GM12892 (cell line): ENCODE data around the gene FAM120AOS.

Experiments used
- POLR2A ChIP-seq: IDR thresholded peaks from 2 replicates; pipeline ENCODE4 v1.6.1; 2011; ENCODE audit warnings: low read depth, low read length, control low read depth
- POLR2AphosphoS5 ChIP-seq: IDR thresholded peaks from 2 replicates; pipeline ENCODE4 v1.6.1; 2011; ENCODE audit warnings: low read depth, low read length, control low read depth
- TAF1 ChIP-seq: IDR thresholded peaks from 2 replicates; pipeline ENCODE4 v1.6.1; 2011; ENCODE audit warnings: low read depth, mild to moderate bottlenecking, control low read depth, low read length, borderline replicate concordance

GRCh38 chr9:93447655-93448054 lies 5.7 kb downstream of the FAM120AOS start:
- TF ChIP-seq POLR2A, result no peak
- no peak for TF ChIP-seq POLR2AphosphoS5
- TF ChIP-seq TAF1, result no peak
